ENCODE measurements around the gene SDE2.
"Not testable (repeated sequence)": the region's sequence is repeated elsewhere in the genome, so short reads cannot be mapped to it uniquely, and the experiment has no call there.

The SDE2 gene

GRCh38 chr1:225999227-225999911, at the start of gene SDE2:
Gene SDE2, minus strand, starts transcription at chr1:225999343. Its CDS starts 31 bp downstream, at chr1:225999312.
- peak; percentile 95 for DNase-seq

- no peak for DNase-seq
Observed at GRCh38 chr1:226048886-226049285, 49.7 kb upstream of the SDE2 start.

- no peak for DNase-seq
Observed at GRCh38 chr1:226047495-226047894, 48.4 kb upstream of the SDE2 start.

GRCh38 chr1:226046240-226046639, 47.1 kb upstream of the SDE2 start:
- no peak for DNase-seq

- DNase-seq = no peak
Observed at GRCh38 chr1:226044514-226045101, 45.5 kb upstream of the SDE2 start.

- no peak for DNase-seq
Observed at GRCh38 chr1:226041419-226041818, 42.3 kb upstream of the SDE2 start.

- DNase-seq = no peak
Observed at GRCh38 chr1:226038661-226039060, 39.5 kb upstream of the SDE2 start.

GRCh38 chr1:226035915-226036314, 36.8 kb upstream of the SDE2 start:
- no peak for DNase-seq

- DNase-seq = peak; percentile 97
Observed at GRCh38 chr1:226034482-226034881, 35.3 kb upstream of the SDE2 start.

GRCh38 chr1:226033991-226034390, 34.8 kb upstream of the SDE2 start:
- no peak for DNase-seq

- peak; percentile 47 to 58 for DNase-seq
Observed at GRCh38 chr1:226033582-226033981, 34.4 kb upstream of the SDE2 start.

- no peak for DNase-seq
Observed at GRCh38 chr1:226029568-226030225, 30.6 kb upstream of the SDE2 start.

- DNase-seq = peak; percentile 53 to 65
Observed at GRCh38 chr1:226029093-226029496, 30.0 kb upstream of the SDE2 start.

- no peak for DNase-seq
Observed at GRCh38 chr1:226027538-226028217, 28.5 kb upstream of the SDE2 start.

- no peak for DNase-seq
Observed at GRCh38 chr1:226026833-226027232, 27.7 kb upstream of the SDE2 start.

GRCh38 chr1:226023735-226024134, 24.6 kb upstream of the SDE2 start:
- no peak for DNase-seq

- DNase-seq = no peak
Observed at GRCh38 chr1:226021801-226022200, 22.7 kb upstream of the SDE2 start.

- DNase-seq = no peak
Observed at GRCh38 chr1:226021401-226021800, 22.3 kb upstream of the SDE2 start.

GRCh38 chr1:226019572-226019971, 20.4 kb upstream of the SDE2 start:
- DNase-seq = no peak

- no peak for DNase-seq
Observed at GRCh38 chr1:226017070-226017469, 17.9 kb upstream of the SDE2 start.

- DNase-seq = no peak
Observed at GRCh38 chr1:226009650-226010044, 10.5 kb upstream of the SDE2 start.

- DNase-seq = not testable (repeated sequence)
Observed at GRCh38 chr1:226007126-226007892, 8.2 kb upstream of the SDE2 start.

- DNase-seq = no peak
Observed at GRCh38 chr1:226006686-226007085, 7.5 kb upstream of the SDE2 start.
